Uterus (tissue), 4 donors: Measurements from ENCODE around the gene NR3C2. TPM values are rescaled to one million over a fixed set of nuclear protein-coding genes. Genes with fewer than 3 reads are reported as not detected.

Experiments used
- DNase-seq, 2 donors: peaks; one replicate each; pipeline ENCODE4 v3.0.0-alpha.2; 2019 to 2020
- H3K27ac ChIP-seq, 2 donors: fragments of 200-600 bp; sonication (generic); 1 replicate in 1 of 2; 2 replicates in 1 of 2; pipeline ENCODE4 v1.5.1; 2016 to 2018
- H3K27me3 ChIP-seq, 2 donors: fragments of 200-600 bp; sonication (generic); one replicate each; pipeline ENCODE4 v1.5.1; 2018 to 2019; ENCODE audit warnings: control low read depth in 1 of 2
- H3K36me3 ChIP-seq, 2 donors: fragments of 200-600 bp; sonication (generic); one replicate each; pipeline ENCODE4 v1.5.1; 2019; ENCODE audit warnings: control low read depth in 1 of 2
- H3K4me1 ChIP-seq, 2 donors: fragments of 200-600 bp; sonication (generic); one replicate each; pipeline ENCODE4 v1.5.1; 2018 to 2019; ENCODE audit warnings: control low read depth in 1 of 2
- H3K4me3 ChIP-seq, 2 donors: fragments of 200-600 bp; sonication (generic); 1 replicate in 1 of 2; 2 replicates in 1 of 2; pipeline ENCODE4 v1.5.1; 2018 to 2019; ENCODE audit warnings: mild to moderate bottlenecking in 1 of 2
- H3K9me3 ChIP-seq, 2 donors: fragments of 200-600 bp; sonication (generic); one replicate each; pipeline ENCODE4 v1.5.1; 2019; ENCODE audit warnings: control low read depth in 1 of 2
- POLR2A ChIP-seq, 2 donors: fragments of 450-650 bp; IDR thresholded peaks; one replicate each; pipeline ENCODE4 v1.6.1; 2016; ENCODE audit warnings: antibody characterized with exemption in 2 of 2, mild to moderate bottlenecking in 1 of 2, moderate library complexity in 1 of 2
- intact Hi-C: fragments of 100-400 bp; cut with DNase I; formaldehyde crosslinking; loops from one replicate; pipeline ENCODE4 v1.15.1; 2023; ENCODE audit warnings: low total_unique reads
- total RNA-seq, 4 donors: library from RNA; depleted of rRNA in 3 of 4; stranded (reverse); fragments of >200 nt in 3 of 4; gene quantifications; one replicate each; pipeline versions ENCODE4 v1.1.0 to v1.2.4, GENCODE V29; 2014 to 2023
- TF ChIP-seq, protein P1 (sequence below), 4 experiments: fragments of 200-600 bp in 2 of 4; fragments of 450-650 bp in 2 of 4; sonication (generic) in 2 of 4; IDR thresholded peaks; one replicate each; pipeline ENCODE4 v1.5.1; 2016 to 2019; ENCODE audit warnings: antibody characterized with exemption in 4 of 4, mild to moderate bottlenecking in 2 of 4, moderate library complexity in 1 of 4
- donor health status: DM: yes; HTN: yes; CAD: no.

Gene NR3C2
- total RNA-seq, 4 donors from 2014 or later: 10.0 to 46.7 (median 12.5) TPM

DNA sequence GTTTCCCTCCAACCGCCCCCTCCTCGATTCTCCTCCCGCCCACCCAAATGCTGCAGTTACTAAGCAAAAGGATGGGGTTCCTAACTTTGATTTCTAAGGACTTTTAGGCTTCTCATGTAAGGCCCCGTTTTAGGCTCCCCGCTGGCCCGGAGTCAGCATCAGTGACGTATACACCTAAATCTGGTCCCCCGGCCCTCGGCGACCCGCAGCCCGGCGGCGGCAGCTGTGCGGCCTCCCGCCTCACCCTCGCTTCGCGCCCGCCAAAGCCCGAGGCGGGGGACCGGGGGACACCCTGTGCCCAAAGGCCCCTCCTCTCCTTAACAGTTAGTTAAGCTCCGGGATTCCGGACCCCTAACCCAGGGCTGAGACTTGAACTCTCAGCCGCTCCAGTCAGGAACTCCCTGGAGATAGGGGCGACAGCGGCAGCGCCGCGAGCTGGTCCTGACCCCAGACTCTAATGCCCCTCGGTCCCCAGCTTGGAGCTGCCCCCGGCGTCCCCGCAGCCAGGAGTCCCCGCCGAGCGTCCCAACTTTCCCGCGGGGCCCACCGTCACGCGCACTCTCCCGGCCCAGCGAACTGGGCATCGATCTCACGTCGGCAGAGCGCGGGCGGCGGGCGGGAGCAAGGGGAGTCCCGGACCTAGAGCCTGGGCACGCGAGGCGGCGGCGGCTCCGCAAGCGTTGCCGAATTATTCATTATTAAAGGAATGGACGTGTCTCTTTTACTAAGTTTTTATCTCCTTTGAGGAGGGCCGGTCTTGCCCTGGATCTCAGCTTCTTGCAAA lies 1.5 kb upstream of the NR3C2 start:
- no peaks in the 10 kb centered on the region for H3K9me3 ChIP-seq
- DNase-seq: peak; percentile 49 to 58
- H3K4me1 ChIP-seq: no peaks in the 10 kb centered on the region
- H3K27me3 ChIP-seq: no peaks in the 10 kb centered on the region
- peak overlapping the region; percentile 92 to 93 for H3K4me3 ChIP-seq
- no peak for TF ChIP-seq POLR2A (IDR thresholded peaks at IDR 0.05)
- TF ChIP-seq, protein P1, sequence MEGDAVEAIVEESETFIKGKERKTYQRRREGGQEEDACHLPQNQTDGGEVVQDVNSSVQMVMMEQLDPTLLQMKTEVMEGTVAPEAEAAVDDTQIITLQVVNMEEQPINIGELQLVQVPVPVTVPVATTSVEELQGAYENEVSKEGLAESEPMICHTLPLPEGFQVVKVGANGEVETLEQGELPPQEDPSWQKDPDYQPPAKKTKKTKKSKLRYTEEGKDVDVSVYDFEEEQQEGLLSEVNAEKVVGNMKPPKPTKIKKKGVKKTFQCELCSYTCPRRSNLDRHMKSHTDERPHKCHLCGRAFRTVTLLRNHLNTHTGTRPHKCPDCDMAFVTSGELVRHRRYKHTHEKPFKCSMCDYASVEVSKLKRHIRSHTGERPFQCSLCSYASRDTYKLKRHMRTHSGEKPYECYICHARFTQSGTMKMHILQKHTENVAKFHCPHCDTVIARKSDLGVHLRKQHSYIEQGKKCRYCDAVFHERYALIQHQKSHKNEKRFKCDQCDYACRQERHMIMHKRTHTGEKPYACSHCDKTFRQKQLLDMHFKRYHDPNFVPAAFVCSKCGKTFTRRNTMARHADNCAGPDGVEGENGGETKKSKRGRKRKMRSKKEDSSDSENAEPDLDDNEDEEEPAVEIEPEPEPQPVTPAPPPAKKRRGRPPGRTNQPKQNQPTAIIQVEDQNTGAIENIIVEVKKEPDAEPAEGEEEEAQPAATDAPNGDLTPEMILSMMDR (IDR thresholded peaks at IDR 0.05): no peak
- H3K36me3 ChIP-seq: no peaks in the 10 kb centered on the region
- peak overlapping the region; percentile 92 to 96 for H3K27ac ChIP-seq
- intact Hi-C loops: no loop called here

DNA sequence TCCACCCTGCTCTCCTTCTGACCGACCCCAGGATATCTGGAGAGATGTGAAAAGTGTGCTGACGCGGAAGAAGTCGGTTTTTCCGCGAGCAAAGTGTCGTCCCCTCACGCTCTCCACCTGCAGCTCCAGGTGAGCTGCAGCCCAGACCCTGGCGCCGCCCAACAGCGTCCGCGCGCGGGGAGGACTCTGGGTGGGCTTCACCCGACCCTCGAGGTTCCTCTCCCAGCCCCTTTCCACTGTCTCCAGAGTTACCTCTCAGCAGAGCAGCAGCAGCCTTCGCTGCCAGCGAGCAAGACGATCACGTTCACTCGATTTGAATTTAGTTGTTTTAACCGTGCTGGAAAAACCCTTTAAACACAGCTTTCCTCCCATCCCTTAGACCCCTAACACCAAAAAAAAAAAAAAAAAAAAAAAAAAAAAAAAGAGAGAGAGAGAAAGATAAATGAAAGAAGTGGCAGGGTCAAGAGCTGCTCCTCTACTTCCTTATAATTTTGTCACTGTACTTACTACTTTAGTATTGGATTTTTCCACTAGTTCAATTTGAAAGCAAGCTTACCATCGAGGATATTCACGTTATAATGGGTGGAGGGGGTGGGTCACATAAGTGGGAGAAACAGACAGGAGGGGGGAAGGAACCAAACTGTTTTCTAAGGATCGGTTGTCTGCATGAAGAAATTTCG lies 758 bp upstream of the NR3C2 start:
- Histone ChIP-seq H3K27ac (peak overlapping the region; percentile 92 to 96), H3K4me1 (no peaks in the 10 kb centered on the region), H3K27me3 (no peaks in the 10 kb centered on the region), H3K4me3 (peak overlapping the region; percentile 92 to 93), H3K36me3 (no peaks in the 10 kb centered on the region), H3K9me3 (no peaks in the 10 kb centered on the region)
- peak in 1 of 2 donors; percentile 42 for DNase-seq
- intact Hi-C loops: no loop called here
- TF ChIP-seq POLR2A (IDR thresholded peaks at IDR 0.05): no peak
- TF ChIP-seq, protein P1 (IDR thresholded peaks at IDR 0.05): no peak

DNA sequence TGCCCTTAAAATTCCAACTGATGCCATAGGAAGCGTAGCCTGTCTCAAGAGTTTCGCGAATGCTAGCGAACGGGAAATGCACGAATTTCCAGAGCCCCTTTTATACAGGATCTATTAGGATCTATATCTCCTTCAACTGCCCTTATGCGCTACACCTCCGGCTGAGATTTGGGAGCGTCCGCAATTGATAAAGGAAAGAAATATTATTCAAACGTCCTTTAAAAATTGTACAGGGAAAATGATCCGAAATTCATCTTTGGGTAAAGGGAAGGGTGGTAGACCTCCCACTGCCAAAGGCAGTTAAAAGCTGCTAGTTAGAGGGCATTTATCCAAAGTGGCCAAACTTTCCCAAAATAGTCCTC lies 609 bp downstream of the NR3C2 start:
- Histone ChIP-seq H3K27me3 (no peaks in the 10 kb centered on the region), H3K9me3 (no peaks in the 10 kb centered on the region), H3K27ac (peak overlapping the region; percentile 92 to 96), H3K36me3 (no peaks in the 10 kb centered on the region), H3K4me3 (peak overlapping the region; percentile 92 to 93), H3K4me1 (no peaks in the 10 kb centered on the region)
- TF ChIP-seq POLR2A (IDR thresholded peaks at IDR 0.05): no peak
- TF ChIP-seq, protein P1 (IDR thresholded peaks at IDR 0.05): no peak
- intact Hi-C loops: no loop called here
- peak in 1 of 2 donors; percentile 16 for DNase-seq

GRCh38 chr4:148438047-148438446 lies 4.2 kb downstream of the NR3C2 start:
- no peak for TF ChIP-seq POLR2A (IDR thresholded peaks at IDR 0.05)
- TF ChIP-seq, protein P1 (IDR thresholded peaks at IDR 0.05): no peak

DNA sequence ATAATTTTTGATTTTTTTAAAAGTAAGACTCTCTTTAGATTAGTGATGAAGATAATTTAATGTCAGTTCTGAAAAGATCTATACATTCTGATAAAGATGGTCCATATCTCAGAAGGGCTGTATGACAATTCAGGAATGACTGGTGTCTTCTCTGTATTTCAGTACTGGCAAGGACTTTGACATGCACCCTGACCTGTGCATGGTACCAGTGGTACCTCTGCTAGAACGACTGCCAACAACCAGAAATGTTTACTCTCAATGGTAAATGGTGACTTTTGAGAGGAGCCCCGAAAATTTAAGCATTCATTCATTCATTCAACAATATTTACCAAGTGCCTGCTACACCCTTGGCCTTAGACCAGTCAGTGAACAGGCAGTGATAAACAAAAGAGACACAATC lies 4.8 kb downstream of the NR3C2 start:
- Histone ChIP-seq H3K4me3 (no peak overlapping the region), H3K36me3 (no peaks in the 10 kb centered on the region), H3K4me1 (no peaks in the 10 kb centered on the region), H3K27me3 (no peaks in the 10 kb centered on the region), H3K27ac (no peak overlapping the region), H3K9me3 (no peaks in the 10 kb centered on the region)
- intact Hi-C loops: no loop called here
- no peak for DNase-seq
- TF ChIP-seq POLR2A (IDR thresholded peaks at IDR 0.05): no peak
- TF ChIP-seq, protein P1 (IDR thresholded peaks at IDR 0.05): no peak

More at GRCh38 chr4:148438047-148438446, 4.2 kb downstream of the NR3C2 start:
- no peak for DNase-seq
- Histone ChIP-seq H3K27ac (no peak overlapping the region), H3K36me3 (no peaks in the 10 kb centered on the region), H3K4me1 (no peaks in the 10 kb centered on the region), H3K4me3 (no peak overlapping the region), H3K27me3 (no peaks in the 10 kb centered on the region), H3K9me3 (no peaks in the 10 kb centered on the region)
- intact Hi-C loops: no loop called here
